ENCODE results near the gene LRRC3.

LRRC3 gene

GRCh38 chr21:44490405-44490804 lies 35.1 kb downstream of the LRRC3 start:
- Histone ChIP-seq H3K9me3 (ENCODE audit: control insufficient read depth, low read length) (peaks cover 2% of the 10 kb centered on the region), H3K9ac (no peak overlapping the region), H3K4me3 (ENCODE audit: low read depth, low read length) (no peak overlapping the region), H3K27ac (no peak overlapping the region), H2AFZ (no peak overlapping the region), H3K27me3 (ENCODE audit: control insufficient read depth, insufficient read depth, low read length) (no peaks in the 10 kb centered on the region), H3K36me3 (ENCODE audit: control insufficient read depth, insufficient read depth, low read length) (no peaks in the 10 kb centered on the region), H3K4me2 (ENCODE audit: low read length) (no peak overlapping the region), H3K79me2 (no peaks in the 10 kb centered on the region), H3K4me1 (no peaks in the 10 kb centered on the region)
- TF ChIP-seq CTCF (IDR thresholded peaks at IDR 0.05) = no peak

- Histone ChIP-seq H3K27me3 (ENCODE audit: control insufficient read depth, insufficient read depth, low read length) (no peaks in the 10 kb centered on the region), H3K27ac (no peak overlapping the region), H3K36me3 (ENCODE audit: control insufficient read depth, insufficient read depth, low read length) (no peaks in the 10 kb centered on the region), H3K4me1 (no peaks in the 10 kb centered on the region), H2AFZ (no peak overlapping the region), H3K9ac (no peak overlapping the region), H3K4me2 (ENCODE audit: low read length) (no peak overlapping the region), H3K9me3 (ENCODE audit: control insufficient read depth, low read length) (peaks cover 2% of the 10 kb centered on the region), H3K4me3 (ENCODE audit: low read depth, low read length) (no peak overlapping the region), H3K79me2 (no peaks in the 10 kb centered on the region)
- TF ChIP-seq CTCF (IDR thresholded peaks at IDR 0.05) = no peak
Observed at GRCh38 chr21:44490816-44491215, 35.5 kb downstream of the LRRC3 start.

GRCh38 chr21:44492567-44493385 lies 37.5 kb downstream of the LRRC3 start:
- Histone ChIP-seq H3K27me3 (ENCODE audit: control insufficient read depth, insufficient read depth, low read length) (no peaks in the 10 kb centered on the region), H3K4me1 (no peaks in the 10 kb centered on the region), H3K9me3 (ENCODE audit: control insufficient read depth, low read length) (peaks cover 2% of the 10 kb centered on the region), H3K36me3 (ENCODE audit: control insufficient read depth, insufficient read depth, low read length) (no peaks in the 10 kb centered on the region), H3K9ac (no peak overlapping the region), H3K79me2 (no peaks in the 10 kb centered on the region), H2AFZ (no peak overlapping the region), H3K4me2 (ENCODE audit: low read length) (no peak overlapping the region), H3K4me3 (ENCODE audit: low read depth, low read length) (no peak overlapping the region), H3K27ac (no peak overlapping the region)
- no peak for TF ChIP-seq CTCF (IDR thresholded peaks at IDR 0.05)

GRCh38 chr21:44494418-44494817 lies 39.1 kb downstream of the LRRC3 start:
- no peaks in the 10 kb centered on the region for H3K36me3 ChIP-seq (ENCODE audit: control insufficient read depth, insufficient read depth, low read length)
- H2AFZ ChIP-seq = no peak overlapping the region
- no peaks in the 10 kb centered on the region for H3K79me2 ChIP-seq
- no peak overlapping the region for H3K4me2 ChIP-seq (ENCODE audit: low read length)
- no peaks in the 10 kb centered on the region for H3K4me1 ChIP-seq
- H3K9ac ChIP-seq = no peak overlapping the region
- no peak overlapping the region for H3K27ac ChIP-seq
- H3K27me3 ChIP-seq (ENCODE audit: control insufficient read depth, insufficient read depth, low read length) = no peaks in the 10 kb centered on the region
- H3K4me3 ChIP-seq (ENCODE audit: low read depth, low read length) = no peak overlapping the region
- no peak for TF ChIP-seq CTCF (IDR thresholded peaks at IDR 0.05)
- no peaks in the 10 kb centered on the region for H3K9me3 ChIP-seq (ENCODE audit: control insufficient read depth, low read length)

GRCh38 chr21:44494956-44495355 lies 39.6 kb downstream of the LRRC3 start:
- no peak overlapping the region for H3K27ac ChIP-seq
- H3K4me3 ChIP-seq (ENCODE audit: low read depth, low read length) = no peak overlapping the region
- no peak for TF ChIP-seq CTCF (IDR thresholded peaks at IDR 0.05)
- H3K36me3 ChIP-seq (ENCODE audit: control insufficient read depth, insufficient read depth, low read length) = no peaks in the 10 kb centered on the region
- H2AFZ ChIP-seq = no peak overlapping the region
- no peaks in the 10 kb centered on the region for H3K27me3 ChIP-seq (ENCODE audit: control insufficient read depth, insufficient read depth, low read length)
- H3K9me3 ChIP-seq (ENCODE audit: control insufficient read depth, low read length) = no peaks in the 10 kb centered on the region
- H3K9ac ChIP-seq = no peak overlapping the region
- H3K4me2 ChIP-seq (ENCODE audit: low read length) = no peak overlapping the region
- no peaks in the 10 kb centered on the region for H3K79me2 ChIP-seq
- no peaks in the 10 kb centered on the region for H3K4me1 ChIP-seq

All from parathyroid adenoma (tissue), 2 donors.